ENCODE data around the gene ENTPD2. TPM values are rescaled to one million over a fixed set of nuclear protein-coding genes. Genes with fewer than 3 reads are reported as not detected.

Gene ENTPD2
- total RNA-seq, 4 donors from 2014 or later = 2.4 to 11.5 TPM; not detected in 2

GRCh38 chr9:137067860-137068538 is 14.1 kb upstream of the ENTPD2 start:
- peaks cover 0 to 10% of the 10 kb centered on the region in 2 donors for H3K27me3 ChIP-seq
- intact Hi-C loops (cut with DNase I; ENCODE audit: low total_unique reads) = no loop called here
- H3K4me3 ChIP-seq = no peak overlapping the region
- DNase-seq = peak; percentile 65 to 78
- H3K36me3 ChIP-seq = no peaks in the 10 kb centered on the region
- TF ChIP-seq POLR2A (IDR thresholded peaks at IDR 0.05) (no peak), CTCF (IDR thresholded peaks at IDR 0.05) (peak; percentile 70 to 85 (median 76))
- H3K27ac ChIP-seq = no peak overlapping the region
- no peaks in the 10 kb centered on the region for H3K9me3 ChIP-seq
- peaks cover 0 to 15% of the 10 kb centered on the region in 2 donors for H3K4me1 ChIP-seq

- Histone ChIP-seq H3K4me3 (no peak overlapping the region), H3K9me3 (no peaks in the 10 kb centered on the region), H3K36me3 (no peaks in the 10 kb centered on the region), H3K27ac (no peak overlapping the region), H3K4me1 (peaks cover 0 to 15% of the 10 kb centered on the region in 2 donors), H3K27me3 (peaks cover 0 to 10% of the 10 kb centered on the region in 2 donors)
- no peak for DNase-seq
- intact Hi-C loops (cut with DNase I; ENCODE audit: low total_unique reads) = no loop called here
- TF ChIP-seq POLR2A (IDR thresholded peaks at IDR 0.05) (no peak), CTCF (IDR thresholded peaks at IDR 0.05) (no peak)
These were observed 12.4 kb upstream of the ENTPD2 start for GRCh38 chr9:137066096-137066861.

- no peak for DNase-seq
- Histone ChIP-seq H3K4me3 (no peak overlapping the region), H3K27me3 (peaks cover 0 to 10% of the 10 kb centered on the region in 2 donors), H3K4me1 (peaks cover 0 to 8% of the 10 kb centered on the region in 2 donors), H3K9me3 (no peaks in the 10 kb centered on the region), H3K36me3 (no peaks in the 10 kb centered on the region), H3K27ac (no peak overlapping the region)
- intact Hi-C loops (cut with DNase I; ENCODE audit: low total_unique reads) = no loop called here
- TF ChIP-seq CTCF (IDR thresholded peaks at IDR 0.05) (no peak), POLR2A (IDR thresholded peaks at IDR 0.05) (no peak)
These were observed 11.6 kb upstream of the ENTPD2 start for GRCh38 chr9:137065336-137065967.

- Histone ChIP-seq H3K4me3 (no peak overlapping the region), H3K27ac (no peak overlapping the region), H3K36me3 (no peaks in the 10 kb centered on the region), H3K27me3 (peaks cover 0 to 10% of the 10 kb centered on the region in 2 donors), H3K4me1 (peaks cover 0 to 2% of the 10 kb centered on the region in 2 donors), H3K9me3 (no peaks in the 10 kb centered on the region)
- no peak for DNase-seq
- TF ChIP-seq POLR2A (IDR thresholded peaks at IDR 0.05) (no peak), CTCF (IDR thresholded peaks at IDR 0.05) (no peak)
- intact Hi-C loops (cut with DNase I; ENCODE audit: low total_unique reads) = no loop called here
These were observed 11.0 kb upstream of the ENTPD2 start for GRCh38 chr9:137064880-137065164.

Data from uterus (tissue), 4 donors.